Fibroblast of pulmonary artery (primary cell): ENCODE measurements around the gene RBBP8.
A peak's percentile ranks its signal among the peaks of the same experiment; 100 is the strongest.

Experiments
- DNase-seq: peaks from one replicate; pipeline ENCODE4 v3.0.0-alpha.2; 2010; ENCODE audit warnings: low read depth
- H3K4me3 ChIP-seq: replicated peaks from 2 replicates; pipeline ENCODE4 v1.5.1; 2011; ENCODE audit warnings: low read depth, mild to moderate bottlenecking, control low read depth, low read length, moderate library complexity
- CTCF ChIP-seq: IDR thresholded peaks from 2 replicates; pipeline ENCODE4 v1.5.1; 2011; ENCODE audit warnings: mild to moderate bottlenecking, control low read depth, low read length, inconsistent platforms; ENCODE audit errors: missing control alignments

RBBP8 gene

GRCh38 chr18:22928339-22928738 is 4.8 kb upstream of the RBBP8 start:
- no peak for TF ChIP-seq CTCF
- H3K4me3 ChIP-seq: no peak overlapping the region
- no peak for DNase-seq

GRCh38 chr18:22930089-22930713 is 2.9 kb upstream of the RBBP8 start:
- peak; percentile 79 for DNase-seq
- H3K4me3 ChIP-seq: no peak overlapping the region
- peak; percentile 88 for TF ChIP-seq CTCF

GRCh38 chr18:22932885-22933205 is 283 bp upstream of the RBBP8 start:
- no peak for DNase-seq
- TF ChIP-seq CTCF: no peak
- peak overlapping the region; percentile 98 for H3K4me3 ChIP-seq

- peak overlapping the region; percentile 98 for H3K4me3 ChIP-seq
- DNase-seq: no peak
- no peak for TF ChIP-seq CTCF
Observed at GRCh38 chr18:22933966-22934423, 867 bp downstream of the RBBP8 start.

- TF ChIP-seq CTCF: no peak
- DNase-seq: no peak
- no peak overlapping the region for H3K4me3 ChIP-seq
Observed at GRCh38 chr18:22934789-22935188, 1.7 kb downstream of the RBBP8 start.

GRCh38 chr18:22935431-22935830 is 2.3 kb downstream of the RBBP8 start:
- no peak for TF ChIP-seq CTCF
- H3K4me3 ChIP-seq: no peak overlapping the region
- DNase-seq: peak; percentile 3

- TF ChIP-seq CTCF: no peak
- DNase-seq: no peak
- no peak overlapping the region for H3K4me3 ChIP-seq
Observed at GRCh38 chr18:22936515-22936914, 3.4 kb downstream of the RBBP8 start.
